Neural progenitor cell (in vitro differentiated cells): Measurements from ENCODE around the gene ARHGEF4. TPM values are rescaled to one million over a fixed set of nuclear protein-coding genes. Genes with fewer than 3 reads are reported as not detected.

Experiments used
- DNase-seq: peaks from one replicate; pipeline ENCODE4 v3.0.0-alpha.2; 2016; ENCODE audit warnings: low spot score
- H2AFZ ChIP-seq: fragments of 200-600 bp; sonication (generic); replicated peaks from 2 replicates; pipeline ENCODE4 v1.6.1; 2016; ENCODE audit warnings: antibody characterized with exemption
- H3F3A ChIP-seq: fragments of 200-600 bp; sonication (generic); 2 replicates; pipeline ENCODE4 v1.6.1; 2016; ENCODE audit warnings: antibody characterized with exemption, low read depth
- H3K27ac ChIP-seq: fragments of 200-600 bp; sonication (generic); 2 replicates; pipeline ENCODE4 v1.5.1; 2016; ENCODE audit warnings: mild to moderate bottlenecking
- H3K27me3 ChIP-seq: fragments of 200-600 bp; sonication (generic); 2 replicates; pipeline ENCODE4 v1.6.1; 2016; ENCODE audit warnings: mild to moderate bottlenecking, moderate library complexity
- H3K36me3 ChIP-seq: fragments of 200-600 bp; sonication (generic); 2 replicates; pipeline ENCODE4 v1.5.1; 2016
- H3K4me1 ChIP-seq: fragments of 200-600 bp; sonication (generic); 2 replicates; pipeline ENCODE4 v1.6.1; 2016; ENCODE audit warnings: mixed run types
- H3K4me2 ChIP-seq: fragments of 200-600 bp; sonication (generic); 2 replicates; pipeline ENCODE4 v1.6.1; 2016
- H3K4me3 ChIP-seq: fragments of 200-600 bp; sonication (generic); 2 replicates; pipeline ENCODE4 v1.5.1; 2016
- H3K79me2 ChIP-seq: fragments of 200-600 bp; sonication (generic); 2 replicates; pipeline ENCODE4 v1.6.1; 2016; ENCODE audit warnings: low read depth
- H3K9ac ChIP-seq: fragments of 200-600 bp; sonication (generic); 2 replicates; pipeline ENCODE4 v1.6.1; 2016
- H3K9me3 ChIP-seq: fragments of 200-600 bp; sonication (generic); 2 replicates; pipeline ENCODE4 v1.5.1; 2016; ENCODE audit warnings: low read depth
- H4K20me1 ChIP-seq: fragments of 200-600 bp; sonication (generic); 2 replicates; pipeline ENCODE4 v1.6.1; 2016; ENCODE audit warnings: low read depth
- H3K27ac Mint-ChIP-seq: 3 replicates; pipeline ENCODE4 v1.8.0; 2021; ENCODE audit warnings: mixed read lengths
- H3K27me3 Mint-ChIP-seq: 2 replicates; pipeline ENCODE4 v1.8.0; 2022; ENCODE audit warnings: low read depth, mild to moderate bottlenecking, inconsistent platforms, moderate library complexity, mixed read lengths; ENCODE audit not compliant: insufficient read depth
- H3K36me3 Mint-ChIP-seq: 3 replicates; pipeline ENCODE4 v1.8.0; 2021; ENCODE audit warnings: mixed read lengths
- H3K4me1 Mint-ChIP-seq: 3 replicates; pipeline ENCODE4 v1.8.0; 2021; ENCODE audit warnings: mixed read lengths
- H3K4me3 Mint-ChIP-seq: 3 replicates; pipeline ENCODE4 v1.8.0; 2021; ENCODE audit warnings: mild to moderate bottlenecking, moderate library complexity, mixed read lengths
- H3K9me3 Mint-ChIP-seq: 3 replicates; pipeline ENCODE4 v1.8.0; 2020; ENCODE audit warnings: mixed read lengths
- CTCF ChIP-seq: fragments of 200-600 bp; sonication (generic); IDR thresholded peaks from 2 replicates; pipeline ENCODE4 v1.5.1; 2017; ENCODE audit warnings: antibody characterized with exemption, mild to moderate bottlenecking
- EZH2 ChIP-seq: fragments of 200-600 bp; sonication (generic); IDR thresholded peaks from 2 replicates; pipeline ENCODE4 v1.6.1; 2017; ENCODE audit warnings: antibody characterized with exemption, mild to moderate bottlenecking, moderate library complexity
- EZH2phosphoT487 ChIP-seq: fragments of 200-600 bp; sonication (generic); IDR thresholded peaks from 2 replicates; pipeline ENCODE4 v1.6.1; 2017; ENCODE audit warnings: antibody characterized with exemption
- total RNA-seq: library from RNA; depleted of rRNA; stranded (reverse); fragments of >200 nt; gene quantifications from 2 replicates; pipeline ENCODE4 v1.2.3, GENCODE V29; 2015; ENCODE audit warnings: low replicate concordance

Gene ARHGEF4
- total RNA-seq, 1 donor from 2014 or later: 22.8 TPM

DNA sequence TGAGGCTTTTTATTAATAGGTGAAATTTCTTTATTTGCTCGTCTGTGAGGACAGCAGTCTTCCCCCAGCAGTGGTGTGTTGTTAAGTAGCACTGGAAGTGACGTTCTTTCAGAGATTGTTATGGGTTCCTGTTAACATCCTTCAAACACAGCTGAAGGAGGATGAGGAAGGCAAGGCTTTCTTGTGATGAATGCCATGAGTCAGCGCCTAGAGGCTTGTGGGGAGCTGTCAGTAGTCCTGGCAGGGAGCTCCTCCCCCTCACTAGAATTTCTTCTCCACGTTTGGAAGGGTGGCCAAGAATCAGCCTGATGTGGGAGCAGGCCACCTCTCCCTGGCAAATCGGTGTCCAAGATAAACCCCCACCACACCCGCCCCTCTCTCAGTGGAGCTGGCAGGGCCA, 113.2 kb downstream of the ARHGEF4 start:
- Mint-ChIP-seq H3K27ac (no peak overlapping the region), H3K27me3 (peaks cover 6% of the 10 kb centered on the region), H3K36me3 (peaks cover 2% of the 10 kb centered on the region), H3K9me3 (peaks cover 22% of the 10 kb centered on the region), H3K4me1 (no peaks in the 10 kb centered on the region), H3K4me3 (no peak overlapping the region)
- no peak for DNase-seq
- Histone ChIP-seq H3K27ac (no peak overlapping the region), H3K9ac (no peak overlapping the region), H3K79me2 (no peaks in the 10 kb centered on the region), H3K9me3 (peaks cover 5% of the 10 kb centered on the region), H3K36me3 (no peaks in the 10 kb centered on the region), H3K27me3 (no peaks in the 10 kb centered on the region), H3K4me1 (no peaks in the 10 kb centered on the region), H3K4me3 (no peak overlapping the region), H4K20me1 (no peaks in the 10 kb centered on the region), H3F3A (no peaks in the 10 kb centered on the region), H2AFZ (no peak overlapping the region), H3K4me2 (no peak overlapping the region)
- TF ChIP-seq EZH2phosphoT487: no peak
- no peak for TF ChIP-seq CTCF
- no peak for TF ChIP-seq EZH2

- no peak overlapping the region for H3K4me3 Mint-ChIP-seq
- Histone ChIP-seq H3K27me3 (no peaks in the 10 kb centered on the region), H3K4me3 (no peak overlapping the region), H4K20me1 (no peaks in the 10 kb centered on the region), H3K36me3 (no peaks in the 10 kb centered on the region), H3K9me3 (peaks cover 7% of the 10 kb centered on the region), H3K4me2 (no peak overlapping the region), H3F3A (no peaks in the 10 kb centered on the region), H3K4me1 (no peaks in the 10 kb centered on the region), H3K9ac (no peak overlapping the region), H3K79me2 (no peaks in the 10 kb centered on the region), H3K27ac (no peak overlapping the region), H2AFZ (no peak overlapping the region)
- H3K9me3 Mint-ChIP-seq: peaks cover 22% of the 10 kb centered on the region
- no peak for DNase-seq
- H3K4me1 Mint-ChIP-seq: no peaks in the 10 kb centered on the region
- no peak for TF ChIP-seq EZH2phosphoT487
- no peak for TF ChIP-seq CTCF
- no peak for TF ChIP-seq EZH2
- H3K27me3 Mint-ChIP-seq: peaks cover 3% of the 10 kb centered on the region
- peaks cover 2% of the 10 kb centered on the region for H3K36me3 Mint-ChIP-seq
- H3K27ac Mint-ChIP-seq: no peak overlapping the region
Observed at GRCh38 chr2:130951018-130951417, 114.3 kb downstream of the ARHGEF4 start.

DNA sequence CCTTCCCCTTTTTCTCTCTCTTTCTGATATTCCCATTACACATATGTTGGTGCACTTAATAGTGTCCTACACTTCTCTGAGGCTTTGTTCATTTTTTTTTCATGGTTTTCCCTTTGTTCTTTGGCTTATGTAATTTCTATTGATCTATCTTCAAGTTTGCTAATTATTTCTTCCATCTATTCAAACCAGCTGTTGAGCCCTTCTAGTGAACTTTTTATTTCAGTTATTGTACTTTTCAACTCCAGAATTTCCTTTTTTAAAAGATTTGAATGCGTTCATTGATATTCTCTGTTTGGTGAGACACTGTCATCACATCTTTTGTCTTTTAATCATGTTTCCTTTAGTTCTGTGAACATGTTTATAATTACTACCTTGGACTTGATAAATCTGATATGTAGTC, 118.2 kb downstream of the ARHGEF4 start:
- Histone ChIP-seq H3K4me1 (no peaks in the 10 kb centered on the region), H3K27me3 (peaks cover 3% of the 10 kb centered on the region), H3K79me2 (no peaks in the 10 kb centered on the region), H3K36me3 (no peaks in the 10 kb centered on the region), H3K9ac (no peak overlapping the region), H3K9me3 (peaks cover 7% of the 10 kb centered on the region), H2AFZ (no peak overlapping the region), H3F3A (no peaks in the 10 kb centered on the region), H3K27ac (no peak overlapping the region), H3K4me3 (no peak overlapping the region), H4K20me1 (no peaks in the 10 kb centered on the region), H3K4me2 (no peak overlapping the region)
- DNase-seq: no peak
- H3K4me3 Mint-ChIP-seq: no peak overlapping the region
- peaks cover 6% of the 10 kb centered on the region for H3K27me3 Mint-ChIP-seq
- peaks cover 20% of the 10 kb centered on the region for H3K9me3 Mint-ChIP-seq
- TF ChIP-seq CTCF: no peak
- TF ChIP-seq EZH2: no peak
- no peak for TF ChIP-seq EZH2phosphoT487
- no peak overlapping the region for H3K27ac Mint-ChIP-seq
- H3K4me1 Mint-ChIP-seq: no peaks in the 10 kb centered on the region
- H3K36me3 Mint-ChIP-seq: peaks cover 2% of the 10 kb centered on the region
